HG03095 (cell line): ENCODE measurements around the gene DALRD3.
A peak's percentile ranks its signal among the peaks of the same experiment; 100 is the strongest.

Experiments
- ATAC-seq: cut with Tn5 transposase; IDR thresholded peaks from one replicate; pipeline ENCODE4 v1.9.1; 2021; ENCODE audit warnings: moderate library complexity; ENCODE audit not compliant: unreplicated experiment

The DALRD3 gene

DNA sequence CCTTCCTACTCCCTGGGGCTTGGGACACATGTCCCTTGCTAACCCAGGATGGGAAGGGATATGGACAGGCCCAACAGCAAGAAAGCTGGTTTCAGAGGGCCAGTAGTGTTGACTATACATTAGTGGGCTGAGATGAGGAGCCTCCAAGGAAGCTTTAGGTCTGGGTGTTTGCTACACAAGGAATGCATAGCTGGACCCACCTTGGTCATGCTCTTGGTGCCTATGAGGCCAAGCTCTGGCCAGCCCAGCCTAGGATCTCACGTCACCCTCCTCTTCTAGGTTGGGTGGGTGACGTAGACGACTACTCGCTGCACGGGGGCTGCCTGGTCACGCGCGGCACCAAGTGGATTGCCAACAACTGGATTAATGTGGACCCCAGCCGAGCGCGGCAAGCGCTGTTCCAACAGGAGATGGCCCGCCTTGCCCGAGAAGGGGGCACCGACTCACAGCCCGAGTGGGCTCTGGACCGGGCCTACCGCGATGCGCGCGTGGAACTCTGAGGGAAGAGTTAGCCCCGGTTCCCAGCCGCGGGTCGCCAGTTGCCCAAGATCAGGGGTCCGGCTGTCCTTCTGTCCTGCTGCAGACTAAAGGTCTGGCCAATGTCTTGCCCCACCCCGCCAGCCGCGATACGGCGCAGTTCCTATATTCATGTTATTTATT is 11.8 kb downstream of the DALRD3 start:
- no peak for ATAC-seq

DNA sequence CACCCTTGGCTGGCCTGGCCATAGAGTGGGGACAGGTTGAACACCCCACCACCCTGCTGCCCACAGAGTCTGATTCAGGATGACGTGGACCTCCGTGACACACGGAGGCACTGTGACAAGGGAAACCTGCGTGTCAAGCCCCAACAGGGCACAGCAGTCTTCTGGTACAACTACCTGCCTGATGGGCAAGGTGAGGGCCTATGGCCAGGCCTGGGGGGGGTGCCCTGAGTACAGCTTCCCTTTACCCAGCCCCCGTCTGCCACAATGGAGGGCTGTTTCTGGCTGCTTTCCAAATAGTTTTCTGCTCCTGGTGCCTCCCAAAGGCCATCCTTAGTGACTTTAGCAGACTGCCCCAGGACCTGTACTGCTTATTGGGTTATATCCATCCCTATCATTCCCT is 12.4 kb downstream of the DALRD3 start:
- no peak for ATAC-seq

DNA sequence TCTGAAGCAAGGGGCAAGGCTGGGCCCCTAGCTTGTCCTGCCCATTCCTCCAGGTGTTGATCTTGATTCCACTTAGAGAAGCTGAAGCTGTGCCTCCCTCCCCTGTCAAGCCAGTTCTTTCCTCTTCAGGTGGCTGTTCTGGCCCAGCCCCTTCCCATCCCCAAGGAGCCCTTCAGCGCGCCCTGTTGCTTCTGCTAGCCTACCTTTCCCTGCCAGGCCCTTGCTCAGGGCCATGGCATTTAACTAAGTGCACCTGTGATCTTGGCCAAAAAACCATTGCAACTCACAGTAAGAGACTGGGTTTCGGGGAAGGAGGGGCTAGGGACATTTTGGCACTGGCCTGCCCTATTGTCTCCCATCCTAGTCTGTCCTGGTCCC is 13.1 kb downstream of the DALRD3 start:
- no peak for ATAC-seq

DNA sequence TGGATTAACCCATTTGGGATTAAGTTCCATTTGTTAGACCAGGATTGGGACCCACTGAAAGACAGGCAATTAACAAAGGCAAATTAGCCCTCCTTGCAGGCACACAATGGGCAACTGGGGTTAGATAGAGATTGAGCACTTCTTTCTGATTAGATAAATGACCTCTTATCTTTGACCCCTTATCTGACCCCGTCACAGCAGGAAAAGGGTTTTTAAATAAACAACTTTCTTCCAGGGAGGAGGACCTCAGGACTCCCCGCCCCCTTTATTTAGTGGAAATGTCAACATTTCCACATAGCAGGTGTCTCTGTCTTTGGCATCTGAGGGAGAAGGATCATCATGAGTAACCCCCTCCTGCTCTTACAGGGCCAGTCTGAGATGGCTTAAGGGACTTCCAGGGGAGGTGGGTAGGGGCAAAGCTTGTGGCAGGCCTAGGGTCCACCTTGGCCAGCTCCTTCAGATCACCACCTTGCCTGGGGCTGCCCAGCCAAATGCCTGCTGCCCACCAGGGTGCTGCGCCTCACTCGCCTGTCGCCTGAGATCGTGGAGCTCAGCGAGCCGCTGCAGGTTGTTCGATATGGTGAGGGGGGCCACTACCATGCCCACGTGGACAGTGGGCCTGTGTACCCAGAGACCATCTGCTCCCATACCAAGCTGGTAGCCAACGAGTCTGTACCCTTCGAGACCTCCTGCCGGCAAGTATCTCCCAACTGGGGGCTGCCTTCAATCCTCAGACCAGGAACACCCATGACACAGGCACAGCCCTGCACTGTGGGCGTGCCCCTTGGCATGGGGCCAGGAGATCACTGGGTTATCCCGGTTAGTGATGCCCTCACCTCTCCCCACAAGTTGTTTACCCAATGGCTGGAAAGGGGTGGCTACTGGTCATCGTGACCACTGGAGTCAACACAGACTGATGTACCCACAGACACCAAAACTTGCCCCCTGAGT is 13.8 kb downstream of the DALRD3 start:
- ATAC-seq, result no peak

DNA sequence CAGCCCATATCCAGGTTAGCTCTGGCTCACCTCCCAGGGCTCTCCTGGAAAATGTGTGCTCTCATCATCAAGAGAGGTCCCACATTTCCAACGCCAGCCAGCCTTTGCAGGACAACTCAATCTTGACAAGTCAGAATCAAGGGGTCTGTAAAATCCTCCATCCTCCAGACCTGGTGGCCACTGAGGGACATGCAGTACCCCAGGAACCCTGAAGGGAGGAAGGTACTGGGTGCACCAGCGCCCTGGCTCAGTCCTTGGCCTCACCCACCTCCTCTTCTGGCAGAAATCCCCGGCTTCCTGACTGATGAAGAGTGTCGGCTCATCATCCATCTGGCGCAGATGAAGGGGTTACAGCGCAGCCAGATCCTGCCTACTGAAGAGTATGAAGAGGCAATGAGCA is 17.2 kb downstream of the DALRD3 start:
- ATAC-seq, result no peak

DNA sequence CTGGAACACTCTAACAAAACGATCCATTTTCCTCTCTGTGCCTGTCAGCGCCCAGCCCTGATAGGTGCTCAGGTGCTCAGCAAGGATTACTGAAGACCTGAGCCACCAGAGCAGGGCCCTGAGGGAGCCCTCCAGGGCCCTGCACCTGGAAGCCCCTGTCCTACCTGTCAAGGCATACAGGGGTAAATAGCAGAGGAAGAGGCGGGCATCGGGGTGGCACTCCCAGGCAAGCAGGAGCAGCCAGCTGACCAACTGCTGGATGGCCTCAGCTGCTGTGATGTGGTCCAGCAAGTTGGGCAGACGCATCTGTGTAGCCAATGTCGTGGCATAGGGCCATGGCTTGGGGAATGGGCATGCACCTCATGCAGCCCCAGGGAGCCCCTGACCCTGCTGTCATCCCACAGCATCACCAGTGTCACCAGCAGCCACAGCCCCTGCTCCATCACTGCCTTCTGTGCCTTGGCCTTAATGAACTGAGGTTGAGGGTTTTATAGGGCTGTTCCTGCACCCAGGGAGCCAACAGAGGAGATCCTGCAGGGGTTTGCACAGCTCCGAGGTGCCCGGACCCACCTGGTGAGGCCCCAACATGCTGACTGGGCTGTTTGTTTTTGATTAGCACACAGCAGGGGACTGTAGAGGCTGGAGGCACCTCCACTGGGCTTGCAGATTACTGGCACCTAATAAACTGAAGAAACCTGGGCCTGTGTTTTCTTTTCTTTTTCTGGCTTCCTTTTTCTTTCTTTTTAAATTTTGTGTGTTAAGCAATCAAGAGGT is 19.1 kb downstream of the DALRD3 start:
- no peak for ATAC-seq

DNA sequence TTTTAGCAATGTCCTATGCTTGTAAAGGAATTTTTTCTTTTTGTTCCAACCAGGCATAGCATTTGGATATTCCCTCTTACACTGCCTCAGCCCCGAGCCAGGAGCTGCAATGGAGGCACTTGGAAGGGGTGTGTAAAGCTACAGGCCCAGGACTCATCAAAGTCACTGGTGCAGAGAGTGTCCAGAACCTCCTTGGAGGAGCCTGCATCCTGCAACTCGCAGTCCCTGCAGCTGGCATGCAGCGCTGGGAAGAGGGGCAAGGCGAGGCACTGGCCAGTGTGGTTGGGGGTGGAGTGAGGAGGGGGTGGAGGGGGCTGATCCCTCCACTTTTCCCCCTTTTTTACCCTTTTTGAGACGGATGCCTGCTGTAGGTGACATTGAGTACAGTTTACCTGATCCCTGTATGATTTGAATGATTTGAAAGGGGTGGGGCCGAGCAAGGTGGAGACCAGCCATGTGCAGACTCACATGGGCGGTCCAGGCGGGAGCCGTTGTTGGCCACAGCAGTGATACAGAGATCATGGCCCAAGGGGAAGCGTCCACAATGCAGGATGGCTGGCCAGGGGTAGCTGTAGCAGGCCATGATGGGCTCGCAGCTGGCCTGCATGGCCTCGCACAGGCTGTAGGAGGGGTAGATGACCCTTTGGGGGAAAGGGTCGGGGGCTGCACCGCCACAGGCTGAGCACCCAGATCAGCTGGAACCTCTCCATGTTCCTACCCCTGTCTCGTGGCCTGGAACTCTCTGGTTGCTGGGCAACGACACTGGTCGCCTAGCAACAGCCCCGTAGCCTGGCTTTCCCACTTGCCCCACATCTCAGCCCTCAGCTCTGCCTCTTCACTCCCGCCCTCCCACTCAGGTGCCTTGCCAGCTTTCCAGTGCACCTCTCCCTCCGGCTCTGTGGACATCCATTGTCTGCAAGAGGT is 20.4 kb downstream of the DALRD3 start:
- ATAC-seq, result no peak

DNA sequence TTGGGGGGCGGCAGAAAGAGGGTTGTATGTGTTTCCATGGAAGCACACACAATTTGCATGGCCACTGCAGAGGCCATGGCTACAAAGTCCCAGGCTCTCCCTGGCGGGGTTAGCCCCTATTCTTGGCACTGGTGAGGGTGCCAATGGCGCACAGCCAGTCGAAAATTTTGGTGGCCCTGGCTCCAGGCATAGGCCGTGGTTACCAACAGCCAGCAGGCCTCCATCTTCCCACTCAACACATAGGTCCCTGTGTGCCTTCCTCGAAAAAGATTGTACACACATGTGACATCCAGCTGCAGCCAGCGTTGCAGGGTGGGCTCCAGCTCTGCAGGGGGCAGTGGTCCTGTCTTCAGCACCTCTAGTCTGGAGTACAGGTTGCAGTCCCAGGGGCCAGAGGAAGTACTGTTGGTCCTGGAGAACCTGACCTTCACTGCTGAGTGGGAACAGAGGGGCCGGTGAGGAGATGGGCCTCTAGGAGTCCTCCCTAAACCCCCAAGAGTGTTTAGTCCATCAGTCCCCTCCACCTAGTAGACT is 21.2 kb downstream of the DALRD3 start:
- ATAC-seq, result no peak

DNA sequence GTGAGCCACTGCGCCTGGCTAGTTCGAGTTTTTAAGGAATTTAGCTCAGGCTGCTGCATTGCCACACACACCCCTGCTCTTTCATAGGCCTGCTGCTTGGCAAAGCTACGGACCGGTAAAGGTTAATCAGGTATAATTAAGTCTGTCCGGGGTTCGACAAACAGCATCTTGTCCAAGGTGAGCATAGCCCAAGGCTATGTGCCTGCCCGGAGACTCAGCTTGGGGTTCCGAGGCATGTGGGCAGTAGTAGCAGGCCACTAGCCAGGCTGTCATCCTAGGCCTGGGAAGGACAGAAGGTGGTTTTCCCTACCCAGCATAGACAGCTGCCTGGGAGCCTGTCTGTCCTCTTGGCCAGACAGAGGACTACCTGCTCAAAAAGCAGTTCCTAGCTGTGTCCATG is 21.7 kb downstream of the DALRD3 start:
- ATAC-seq, result no peak

DNA sequence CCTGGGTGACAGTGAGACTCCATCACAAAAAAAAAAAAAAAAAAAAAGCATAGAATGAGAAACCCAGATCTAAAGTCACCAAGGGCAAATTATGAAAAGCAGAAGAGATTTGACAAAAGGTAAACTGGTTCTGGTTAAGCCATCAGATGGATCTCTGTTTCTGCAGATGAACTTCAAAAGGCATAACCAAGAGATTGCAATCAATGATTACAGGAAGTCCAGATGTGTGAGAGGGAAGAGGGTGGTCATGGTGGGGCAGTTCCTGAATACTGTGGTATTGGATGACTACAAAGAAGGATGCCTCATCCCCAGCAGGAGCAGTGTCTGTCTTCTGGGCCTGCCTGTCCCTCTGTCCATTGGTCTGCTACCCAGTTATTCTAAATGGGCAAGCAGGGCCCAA is 24.5 kb downstream of the DALRD3 start:
- ATAC-seq, result no peak

DNA sequence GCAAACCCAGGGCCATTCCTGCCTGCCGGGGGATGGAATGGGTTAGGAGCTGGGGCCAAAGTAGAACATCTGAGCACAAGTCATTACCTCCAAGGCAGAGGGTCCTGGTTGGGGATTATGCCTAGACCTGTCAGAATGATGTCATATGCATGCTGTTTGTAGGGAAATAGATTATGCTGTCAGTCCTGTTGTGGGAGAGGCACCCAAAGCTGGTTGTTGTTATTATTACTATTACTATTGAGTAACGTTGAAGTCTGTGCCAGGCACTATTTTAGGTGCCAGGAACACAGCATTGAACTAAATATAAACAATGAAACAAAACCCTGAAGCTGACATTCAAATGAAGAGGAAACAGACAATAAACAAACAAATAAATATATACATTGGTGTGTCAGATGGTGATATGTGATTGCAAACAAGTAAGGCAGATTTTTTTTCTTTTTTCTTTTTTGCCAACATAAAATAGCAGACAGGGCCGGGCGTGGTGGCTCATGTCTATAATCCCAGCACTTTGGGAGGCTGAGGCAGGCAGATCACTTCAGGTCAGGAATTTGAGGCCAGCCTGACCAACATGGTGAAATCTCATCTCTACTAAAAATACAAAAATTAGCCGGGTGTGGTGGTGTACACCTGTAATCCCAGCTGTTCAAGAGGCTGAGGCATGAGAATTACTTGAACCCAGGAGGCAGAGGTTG is 26.4 kb downstream of the DALRD3 start:
- ATAC-seq, result no peak

DNA sequence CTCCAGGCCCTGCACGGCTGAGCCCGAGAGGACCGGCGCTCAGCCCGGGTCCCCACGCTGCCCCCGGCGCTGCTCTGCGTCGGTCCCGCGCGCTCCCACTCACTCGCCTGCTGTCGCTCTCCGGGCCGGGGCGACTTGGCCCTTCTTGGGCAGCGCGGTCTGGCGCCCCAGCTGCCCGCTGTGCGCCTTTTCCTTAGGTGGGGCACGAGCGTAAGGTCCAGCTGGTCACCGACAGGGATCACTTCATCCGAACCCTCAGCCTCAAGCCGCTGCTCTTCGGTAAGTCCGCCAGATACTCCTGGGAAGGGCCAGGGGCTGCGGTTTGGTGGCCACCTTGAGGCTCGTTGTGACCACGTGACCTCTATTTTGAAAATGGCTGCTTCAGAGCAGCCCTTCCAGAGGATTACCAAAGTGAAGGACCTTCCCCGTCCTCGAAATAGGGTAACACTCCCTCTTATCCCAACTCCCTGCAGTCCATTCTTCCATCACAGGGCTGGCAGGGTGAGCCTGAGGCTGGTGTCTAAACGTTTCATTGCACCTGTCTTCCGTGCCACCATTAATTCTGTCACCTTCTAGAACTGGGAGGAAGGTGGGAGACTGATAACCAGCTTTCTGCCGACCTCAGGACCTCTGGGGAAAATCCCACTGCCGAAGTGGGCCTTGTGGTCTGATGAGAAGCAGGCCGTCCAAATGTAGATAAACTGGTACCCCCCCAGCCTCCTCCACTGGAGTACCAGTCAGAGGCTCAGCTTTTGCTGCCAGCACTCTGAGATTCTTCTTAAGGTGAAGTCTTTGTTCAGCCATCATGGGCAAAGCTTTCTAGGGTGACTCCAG is 27.5 kb downstream of the DALRD3 start:
- peak; percentile 19 for ATAC-seq

DNA sequence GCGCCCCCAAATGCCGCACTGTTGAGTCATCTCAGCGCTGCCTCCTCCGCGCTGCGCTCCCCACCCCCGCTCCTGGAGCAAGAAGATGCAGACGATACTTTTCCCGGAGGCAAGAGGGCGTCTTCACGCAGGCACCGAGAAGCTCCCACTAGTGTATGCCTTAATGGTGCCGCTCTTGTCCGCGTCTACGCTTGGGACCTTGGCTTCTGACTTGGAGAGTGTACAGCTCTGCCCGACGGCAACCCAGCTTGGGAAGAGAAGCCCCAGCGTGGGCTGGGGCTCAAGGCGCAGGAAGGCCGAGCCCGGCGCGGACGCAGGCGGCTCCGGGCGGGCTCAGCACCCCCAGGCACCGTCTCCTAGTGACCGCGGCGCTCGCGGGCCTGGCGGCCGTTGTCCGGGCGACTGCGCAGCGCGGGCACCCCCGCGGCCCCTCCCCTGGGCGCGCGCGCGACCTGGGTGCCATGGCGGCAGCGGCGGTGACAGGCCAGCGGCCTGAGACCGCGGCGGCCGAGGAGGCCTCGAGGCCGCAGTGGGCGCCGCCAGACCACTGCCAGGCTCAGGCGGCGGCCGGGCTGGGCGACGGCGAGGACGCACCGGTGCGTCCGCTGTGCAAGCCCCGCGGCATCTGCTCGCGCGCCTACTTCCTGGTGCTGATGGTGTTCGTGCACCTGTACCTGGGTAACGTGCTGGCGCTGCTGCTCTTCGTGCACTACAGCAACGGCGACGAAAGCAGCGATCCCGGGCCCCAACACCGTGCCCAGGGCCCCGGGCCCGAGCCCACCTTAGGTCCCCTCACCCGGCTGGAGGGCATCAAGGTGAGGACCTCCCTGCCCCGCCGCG is 28.4 kb downstream of the DALRD3 start, which contains the start of gene P4HTM:
Gene P4HTM (plus strand): TSS at position 446 of the 840 bp plus-strand sequence. CDS start 16 bp downstream, at position 462.
- peak; percentile 51 for ATAC-seq

DNA sequence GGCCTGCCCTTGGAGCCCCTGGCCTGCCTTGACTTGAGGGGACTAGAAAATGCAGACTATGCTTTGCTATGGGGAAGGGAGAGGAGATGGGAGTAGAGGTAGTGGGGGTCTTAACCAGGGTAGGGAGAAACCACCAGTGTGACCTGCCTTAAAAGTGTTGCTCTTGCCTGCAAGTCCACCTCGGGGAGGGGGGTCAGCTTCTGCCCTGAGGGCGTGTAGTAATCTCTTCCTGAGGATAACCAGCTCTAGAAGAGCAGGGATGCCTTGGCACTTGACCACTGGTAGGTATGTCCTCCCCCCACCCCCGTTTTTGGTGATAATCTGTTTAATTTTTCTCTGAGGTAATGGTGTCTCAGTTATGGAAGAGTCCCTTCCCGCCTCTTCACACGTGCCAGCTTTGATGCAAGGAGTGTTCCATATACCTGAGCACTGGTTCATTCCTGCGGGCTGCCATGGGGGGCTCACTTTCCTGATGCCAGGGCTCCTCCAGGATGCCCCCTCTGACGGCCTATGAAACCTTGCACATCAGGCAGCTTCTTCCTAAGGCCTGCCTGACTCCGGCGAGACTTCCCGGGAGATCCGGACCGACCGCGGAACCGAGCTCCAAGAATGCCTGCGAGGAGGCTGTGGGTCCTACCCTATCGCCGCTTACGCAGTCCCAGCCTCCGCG is 29.1 kb downstream of the DALRD3 start:
- ATAC-seq, result no peak

DNA sequence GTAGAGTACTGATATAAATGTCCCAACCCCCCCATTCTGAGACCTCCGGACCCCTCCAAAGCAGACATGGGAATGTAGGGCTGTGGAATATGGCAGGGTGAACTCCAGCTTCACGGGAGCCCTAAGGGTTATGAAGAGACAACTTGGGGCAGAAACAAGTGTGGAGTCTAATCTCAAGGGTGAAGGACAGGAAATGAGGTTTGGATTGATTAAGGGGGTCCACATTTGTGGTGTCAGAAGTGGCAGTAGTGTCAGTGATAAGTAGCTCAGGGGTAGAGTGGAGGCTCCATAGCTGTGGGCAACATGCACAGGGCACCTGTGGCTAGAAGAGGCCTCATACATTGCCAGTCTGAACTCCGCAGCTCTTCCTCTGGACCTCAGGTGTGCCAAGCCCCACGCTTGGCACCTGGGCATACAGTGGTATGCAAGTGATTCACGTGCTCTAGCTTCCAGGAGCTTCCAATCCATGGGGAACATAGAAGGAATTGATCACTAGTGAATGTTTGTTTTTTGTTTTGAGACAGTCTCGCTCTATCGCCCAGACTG is 32.5 kb downstream of the DALRD3 start:
- ATAC-seq, result no peak

DNA sequence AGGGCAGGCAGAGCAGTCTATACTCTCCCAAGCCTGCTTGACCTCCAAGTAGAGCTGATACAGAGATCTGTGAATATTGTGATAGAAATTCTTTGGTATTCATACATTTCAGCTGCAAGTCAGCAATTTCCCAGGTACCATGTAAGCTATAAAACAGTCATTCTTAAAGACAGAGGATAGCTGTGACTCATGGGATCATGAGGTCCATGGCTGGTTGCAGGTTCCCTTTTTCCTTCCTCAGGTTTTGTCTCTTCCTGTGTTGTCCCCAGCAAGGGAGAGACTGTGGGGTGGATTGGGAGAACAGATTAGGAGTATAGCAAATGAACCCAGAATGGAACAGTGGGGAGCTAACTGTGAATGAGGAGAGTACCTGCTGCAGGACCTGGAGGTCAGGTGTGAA is 33.7 kb downstream of the DALRD3 start:
- no peak for ATAC-seq

DNA sequence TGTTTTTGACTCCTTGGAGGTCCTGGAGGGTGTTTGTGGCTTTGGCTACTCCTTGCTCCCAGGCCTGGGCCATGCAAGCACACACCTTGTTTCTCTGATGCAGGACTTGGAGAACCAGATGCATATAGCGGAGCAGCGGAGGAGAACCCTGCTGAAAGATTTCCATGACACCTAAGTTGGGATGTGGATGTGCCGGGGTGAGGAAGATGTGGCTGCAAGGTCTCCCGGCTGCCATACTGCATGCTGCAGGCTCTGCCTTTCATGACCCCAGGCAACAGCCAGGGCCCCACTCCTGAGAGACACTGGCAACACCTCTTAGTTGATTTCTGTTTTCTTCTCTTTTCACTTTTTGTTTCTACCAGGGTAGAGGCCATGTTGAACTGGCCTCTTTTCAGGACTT is 35.3 kb downstream of the DALRD3 start:
- no peak for ATAC-seq
